IMR-90 (cell line): Measurements from ENCODE around the gene ESRRG. TPM values are rescaled to one million over a fixed set of nuclear protein-coding genes. Genes with fewer than 3 reads are reported as not detected.
A peak's percentile ranks its signal among the peaks of the same experiment; 100 is the strongest.

Source experiments
- ATAC-seq: fragments of 200-7000 bp; cut with Tn5 transposase; 2 replicates; pipeline ENCODE4 v1.9.1; 2020; ENCODE audit warnings: low read depth, mild to moderate bottlenecking, moderate library complexity
- BruUV-seq: library from RNA; stranded (reverse); fragments of 400-500 nt; replicated peaks from 2 replicates; lab custom pipeline; 2021; lab: Mats Ljungman, UMichigan
- CTCF ChIA-PET: fragments of 300-600 bp; formaldehyde crosslinking; extraction: SDS; loops from one replicate; lab custom pipeline; 2021; ENCODE audit warnings: antibody characterized with exemption; lab: Yijun Ruan, JAX
- POLR2A ChIA-PET: fragments of 300-600 bp; sonication (Branson Sonifier 250); formaldehyde crosslinking; loops from one replicate; lab custom pipeline; 2022; ENCODE audit warnings: antibody characterized with exemption; ENCODE audit not compliant: unreplicated experiment; lab: Charles Lee
- DNase-seq: peaks from one replicate; pipeline ENCODE4 v3.0.0; 2013
- H2AFZ ChIP-seq: replicated peaks from 2 replicates; pipeline ENCODE3; 2013; ENCODE audit warnings: low read length, mild to moderate bottlenecking; ENCODE audit not compliant: poor library complexity
- H2AK5ac ChIP-seq: 2 replicates; pipeline ENCODE4 v1.6.1; 2013; ENCODE audit warnings: low read depth, low read length, inconsistent platforms
- H2AK9ac ChIP-seq: replicated peaks from 2 replicates; pipeline ENCODE3; 2013; ENCODE audit warnings: mild to moderate bottlenecking, low read depth, low read length, moderate library complexity; ENCODE audit not compliant: poor library complexity
- H2BK120ac ChIP-seq: 2 replicates; pipeline ENCODE4 v1.6.1; 2013; ENCODE audit warnings: low read depth, low read length, inconsistent platforms
- H2BK15ac ChIP-seq: 3 replicates; pipeline ENCODE4 v1.6.1; 2013; ENCODE audit warnings: low read depth, low read length, inconsistent platforms
- H2BK20ac ChIP-seq: 2 replicates; pipeline ENCODE4 v1.6.1; 2013; ENCODE audit warnings: low read depth, mild to moderate bottlenecking, inconsistent platforms, low read length, moderate library complexity
- H2BK5ac ChIP-seq: 2 replicates; pipeline ENCODE4 v1.6.1; 2013; ENCODE audit warnings: mild to moderate bottlenecking, low read depth, low read length, inconsistent platforms; ENCODE audit not compliant: poor library complexity, severe bottlenecking
- H3K14ac ChIP-seq: replicated peaks from 2 replicates; pipeline ENCODE4 v1.6.1; 2013; ENCODE audit warnings: low read depth, low read length, inconsistent platforms
- H3K18ac ChIP-seq: 2 replicates; pipeline ENCODE4 v1.6.1; 2013; ENCODE audit warnings: low read depth, low read length, control low read depth
- H3K23ac ChIP-seq: 2 replicates; pipeline ENCODE4 v1.6.1; 2013; ENCODE audit warnings: low read depth, low read length, inconsistent platforms
- H3K27ac ChIP-seq: 2 replicates; pipeline ENCODE4 v1.5.1; 2013; ENCODE audit warnings: mild to moderate bottlenecking, control low read depth, low read length; ENCODE audit not compliant: insufficient read depth
- H3K27me3 ChIP-seq: 2 replicates; pipeline ENCODE4 v1.6.1; 2013; ENCODE audit warnings: low read length; ENCODE audit not compliant: control insufficient read depth, insufficient read depth
- H3K36me3 ChIP-seq: 2 replicates; pipeline ENCODE4 v1.6.1; 2013; ENCODE audit warnings: low read length, mixed read lengths; ENCODE audit not compliant: control insufficient read depth, insufficient read depth
- H3K4ac ChIP-seq: 2 replicates; pipeline ENCODE4 v1.6.1; 2013; ENCODE audit warnings: low read depth, low read length, inconsistent platforms
- H3K4me1 ChIP-seq: 2 replicates; pipeline ENCODE4 v1.6.1; 2013; ENCODE audit warnings: low read length, mixed read lengths; ENCODE audit not compliant: control insufficient read depth, insufficient read depth
- H3K4me2 ChIP-seq: 2 replicates; pipeline ENCODE4 v1.6.1; 2013; ENCODE audit warnings: low read depth, mild to moderate bottlenecking, control low read depth, low read length, moderate library complexity
- H3K4me3 ChIP-seq: 2 replicates; pipeline ENCODE4 v1.5.1; 2013; ENCODE audit warnings: low read depth, mild to moderate bottlenecking, control low read depth, low read length, moderate library complexity; ENCODE audit not compliant: insufficient read depth
- H3K56ac ChIP-seq: 2 replicates; pipeline ENCODE4 v1.6.1; 2013; ENCODE audit warnings: low read length, inconsistent platforms; ENCODE audit not compliant: insufficient read depth; ENCODE audit errors: extremely low read depth
- H3K79me1 ChIP-seq, 2 experiments: 2 replicates each; pipeline ENCODE4 v1.6.1; 2013; ENCODE audit warnings: low read length in 2 of 2, inconsistent platforms in 1 of 2, low read depth in 1 of 2
- H3K9ac ChIP-seq: 2 replicates; pipeline ENCODE4 v1.6.1; 2013; ENCODE audit warnings: low read depth, low read length, control low read depth
- H3K9me1 ChIP-seq: 2 replicates; pipeline ENCODE4 v1.6.1; 2013; ENCODE audit warnings: low read length, inconsistent platforms; ENCODE audit not compliant: insufficient read depth
- H3K9me3 ChIP-seq: 2 replicates; pipeline ENCODE4 v1.6.1; 2013; ENCODE audit warnings: low read length; ENCODE audit not compliant: control insufficient read depth, insufficient read depth
- H4K20me1 ChIP-seq: 2 replicates; pipeline ENCODE4 v1.6.1; 2013; ENCODE audit warnings: low read length, inconsistent platforms; ENCODE audit not compliant: insufficient read depth
- H4K5ac ChIP-seq: 2 replicates; pipeline ENCODE4 v1.6.1; 2013; ENCODE audit warnings: mild to moderate bottlenecking, low read depth, low read length, control low read depth
- H4K8ac ChIP-seq, 2 experiments: 2 replicates each; pipeline ENCODE4 v1.6.1; 2013; ENCODE audit warnings: low read depth in 2 of 2, low read length in 2 of 2, control low read depth in 1 of 2, inconsistent platforms in 1 of 2
- H4K91ac ChIP-seq: 2 replicates; pipeline ENCODE4 v1.6.1; 2013; ENCODE audit warnings: low read depth, low read length, inconsistent platforms; ENCODE audit not compliant: insufficient read depth
- CEBPB ChIP-seq: IDR thresholded peaks from 2 replicates; pipeline ENCODE4 v1.6.1; 2012; ENCODE audit warnings: low read depth, low read length, improper control_type of control experiment
- CHD1 ChIP-seq: IDR thresholded peaks from 2 replicates; pipeline ENCODE4 v1.6.1; 2012; ENCODE audit warnings: low read depth, low read length, improper control_type of control experiment
- dilution Hi-C: fragments of 300-500 bp; cut with HindIII; formaldehyde crosslinking; loops from one replicate; pipeline ENCODE4 v1.14.3; 2018; ENCODE audit warnings: low sequenced_read_pairs; ENCODE audit not compliant: unreplicated experiment
- in situ Hi-C: fragments of 300-500 bp; cut with MboI; formaldehyde crosslinking; loops from 3 replicates; pipeline ENCODE4 v1.14.3; 2019; ENCODE audit warnings: low sequenced_read_pairs, inconsistent platforms, mixed read lengths
- intact Hi-C: fragments of 100-400 bp; cut with micrococcal nuclease; formaldehyde crosslinking; loops from 2 replicates; pipeline ENCODE4 v1.10.0; 2022
- polyA plus RNA-seq, 3 experiments: library from polyadenylated mRNA; depleted of rRNA; stranded (reverse); fragments of >200 nt; gene quantifications; 2 replicates each; pipeline ENCODE4 v1.2.3, GENCODE V29; 2012; ENCODE audit warnings: low replicate concordance in 1 of 3
- total RNA-seq: library from RNA; depleted of rRNA; stranded (reverse); fragments of >200 nt; gene quantifications from 2 replicates; pipeline ENCODE4 v1.2.3, GENCODE V29; 2012

Gene ESRRG
- total and polyA plus RNA-seq, 2 of the 4 experiments (the other 2 are of a cell fraction) = 0.17 to 0.54 TPM

GRCh38 chr1:216461466-216461865, 261.8 kb downstream of the ESRRG start:
- H3K36me3 ChIP-seq = no peaks in the 10 kb centered on the region
- no peak overlapping the region for H3K9ac ChIP-seq
- ChIA-PET CTCF (no interaction called here), POLR2A (no interaction called here)
- no peak overlapping the region for H2AK9ac ChIP-seq
- peak overlapping the region; percentile 77 for H3K14ac ChIP-seq
- peaks cover 0 to 5% of the 10 kb centered on the region in 2 experiments; a peak in 1 of 4 replicates for H3K79me1 ChIP-seq
- H3K9me3 ChIP-seq = no peaks in the 10 kb centered on the region
- peak overlapping the region; percentile 76 for H3K56ac ChIP-seq
- intact Hi-C loops = loop anchor here (5.0 kb wide), 2 partner anchors 141 to 469 kb away; no protein-coding TSS in a partner anchor
- peaks cover 22% of the 10 kb centered on the region for H3K4me1 ChIP-seq
- H3K23ac ChIP-seq = peak overlapping the region; percentile 77
- H2BK15ac ChIP-seq = 0 out of 3 replicates have a peak overlapping the region, but pooled peaks have one; percentile 33
- H3K9me1 ChIP-seq = peaks cover 8% of the 10 kb centered on the region
- dilution Hi-C loops = no loop called here
- H2AK5ac ChIP-seq = peak overlapping the region; percentile 73; the same call in 1 of the 2 replicates
- peak overlapping the region; percentile 76; the same call in 1 of the 2 replicates for H4K5ac ChIP-seq
- no peaks in the 10 kb centered on the region for H3K27me3 ChIP-seq
- peak overlapping the region; percentile 89 for H4K91ac ChIP-seq
- DNase-seq = peak; percentile 65
- H2BK5ac ChIP-seq = peak overlapping the region; percentile 97
- ATAC-seq = peak; percentile 10
- H4K8ac ChIP-seq = peak overlapping the region; percentile 16 to 88
- H2BK120ac ChIP-seq = peak overlapping the region; percentile 98
- H2AFZ ChIP-seq = no peak overlapping the region
- TF ChIP-seq CHD1 = no peak
- peak; percentile 69 for TF ChIP-seq CEBPB
- no TSS peak for BruUV-seq
- peak overlapping the region; percentile 54 for H3K27ac ChIP-seq
- peak overlapping the region; percentile 98 for H2BK20ac ChIP-seq
- in situ Hi-C loops = no loop called here
- no peak overlapping the region for H3K4me3 ChIP-seq
- H3K18ac ChIP-seq = peak overlapping the region; percentile 95; the same call in 1 of the 2 replicates
- no peaks in the 10 kb centered on the region for H4K20me1 ChIP-seq
- peak overlapping the region; percentile 86 for H3K4ac ChIP-seq
- H3K4me2 ChIP-seq = peak overlapping the region; percentile 78; the same call in 1 of the 2 replicates
